Panc1 (cell line): ENCODE data around the gene PIAS3.

ENCODE experiments used
- CTCF ChIP-seq: fragments of 450-650 bp; IDR thresholded peaks from 2 replicates; pipeline ENCODE4 v1.5.1; 2017; ENCODE audit warnings: mild to moderate bottlenecking
- POLR2AphosphoS5 ChIP-seq: IDR thresholded peaks from 2 replicates; pipeline ENCODE4 v1.6.1; 2012; ENCODE audit warnings: mild to moderate bottlenecking, low read depth, low read length, moderate library complexity
- SIN3A ChIP-seq: IDR thresholded peaks from 2 replicates; pipeline ENCODE4 v1.6.1; 2012; ENCODE audit warnings: low read depth, mild to moderate bottlenecking, low read length, moderate library complexity, borderline replicate concordance; ENCODE audit not compliant: insufficient read depth
- TF ChIP-seq, protein P1 (sequence below), 2 experiments: IDR thresholded peaks; 2 replicates each; pipeline ENCODE4 v1.6.1; 2011 to 2012; ENCODE audit warnings: low read depth in 2 of 2, control low read depth in 1 of 2, low read length in 1 of 2, mild to moderate bottlenecking in 1 of 2, moderate library complexity in 1 of 2; ENCODE audit not compliant: insufficient read depth in 1 of 2

- no peak for TF ChIP-seq CTCF
- no peak for TF ChIP-seq SIN3A
- no peak for TF ChIP-seq POLR2AphosphoS5
- TF ChIP-seq, protein P1, sequence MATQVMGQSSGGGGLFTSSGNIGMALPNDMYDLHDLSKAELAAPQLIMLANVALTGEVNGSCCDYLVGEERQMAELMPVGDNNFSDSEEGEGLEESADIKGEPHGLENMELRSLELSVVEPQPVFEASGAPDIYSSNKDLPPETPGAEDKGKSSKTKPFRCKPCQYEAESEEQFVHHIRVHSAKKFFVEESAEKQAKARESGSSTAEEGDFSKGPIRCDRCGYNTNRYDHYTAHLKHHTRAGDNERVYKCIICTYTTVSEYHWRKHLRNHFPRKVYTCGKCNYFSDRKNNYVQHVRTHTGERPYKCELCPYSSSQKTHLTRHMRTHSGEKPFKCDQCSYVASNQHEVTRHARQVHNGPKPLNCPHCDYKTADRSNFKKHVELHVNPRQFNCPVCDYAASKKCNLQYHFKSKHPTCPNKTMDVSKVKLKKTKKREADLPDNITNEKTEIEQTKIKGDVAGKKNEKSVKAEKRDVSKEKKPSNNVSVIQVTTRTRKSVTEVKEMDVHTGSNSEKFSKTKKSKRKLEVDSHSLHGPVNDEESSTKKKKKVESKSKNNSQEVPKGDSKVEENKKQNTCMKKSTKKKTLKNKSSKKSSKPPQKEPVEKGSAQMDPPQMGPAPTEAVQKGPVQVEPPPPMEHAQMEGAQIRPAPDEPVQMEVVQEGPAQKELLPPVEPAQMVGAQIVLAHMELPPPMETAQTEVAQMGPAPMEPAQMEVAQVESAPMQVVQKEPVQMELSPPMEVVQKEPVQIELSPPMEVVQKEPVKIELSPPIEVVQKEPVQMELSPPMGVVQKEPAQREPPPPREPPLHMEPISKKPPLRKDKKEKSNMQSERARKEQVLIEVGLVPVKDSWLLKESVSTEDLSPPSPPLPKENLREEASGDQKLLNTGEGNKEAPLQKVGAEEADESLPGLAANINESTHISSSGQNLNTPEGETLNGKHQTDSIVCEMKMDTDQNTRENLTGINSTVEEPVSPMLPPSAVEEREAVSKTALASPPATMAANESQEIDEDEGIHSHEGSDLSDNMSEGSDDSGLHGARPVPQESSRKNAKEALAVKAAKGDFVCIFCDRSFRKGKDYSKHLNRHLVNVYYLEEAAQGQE (IDR thresholded peaks at IDR 0.05; ENCODE audit: insufficient read depth in 1 of 2, low read depth in 2 of 2, low read length in 1 of 2), result no peak
Observed at GRCh38 chr1:145879775-145880174, 20.9 kb upstream of the PIAS3 start.
